Muscle of leg (tissue), 11 donors: Measurements from ENCODE around the gene PLCL1. TPM values are rescaled to one million over a fixed set of nuclear protein-coding genes. Genes with fewer than 3 reads are reported as not detected.

ENCODE experiments used
- DNase-seq: peaks from one replicate; pipeline ENCODE4 v3.0.0; 2013
- H3K27ac ChIP-seq: one replicate; pipeline ENCODE4 v1.5.1; 2013; ENCODE audit warnings: mild to moderate bottlenecking, low read length, control low read depth
- H3K27me3 ChIP-seq: one replicate; pipeline ENCODE4 v1.6.1; 2013; ENCODE audit warnings: low read length; ENCODE audit not compliant: control insufficient read depth, insufficient read depth
- H3K36me3 ChIP-seq: one replicate; pipeline ENCODE4 v1.6.1; 2013; ENCODE audit warnings: low read length; ENCODE audit not compliant: control insufficient read depth, insufficient read depth
- H3K4me1 ChIP-seq: one replicate; pipeline ENCODE4 v1.6.1; 2013; ENCODE audit warnings: low read length; ENCODE audit not compliant: control insufficient read depth, insufficient read depth
- H3K4me3 ChIP-seq: one replicate; pipeline ENCODE4 v1.5.1; 2013; ENCODE audit warnings: low read length, control low read depth
- H3K9me3 ChIP-seq: replicated peaks from 2 replicates; pipeline ENCODE4 v1.6.1; 2013; ENCODE audit warnings: low read depth, low read length; ENCODE audit not compliant: control insufficient read depth
- WGBS: methylation state at CpG from one replicate; pipeline ENCODE4 v1.1.5; 2013; ENCODE audit warnings: missing lambda C conversion rate; ENCODE audit not compliant: insufficient coverage; 5-methylcytosine and 5-hydroxymethylcytosine counted together
- polyA plus RNA-seq, 8 donors: library from polyadenylated mRNA; unstranded; fragments of 120-200 nt; gene quantifications; one replicate each; pipeline versions ENCODE4 v1.2.1 to v1.2.3, GENCODE V29; 2013; ENCODE audit warnings: inconsistent platforms in 1 of 8, low replicate concordance in 1 of 8; ENCODE audit not compliant: insufficient read length in 8 of 8, insufficient read depth in 1 of 8
- total RNA-seq: library from RNA; stranded (reverse); fragments of 120-200 nt; gene quantifications from one replicate; pipeline ENCODE4 v1.2.4, GENCODE V29; 2013

PLCL1 gene
- total and polyA plus RNA-seq, 9 donors = 9.5 to 17.7 (median 12.7) TPM

GRCh38 chr2:197805715-197806633, 1.6 kb downstream of the PLCL1 start:
- WGBS = 7% methylated on average over 3 of the region's 11 CpGs
- Histone ChIP-seq H3K36me3 (no peaks in the 10 kb centered on the region), H3K4me3 (peak overlapping the region; percentile 71), H3K27ac (peak overlapping the region; percentile 38), H3K4me1 (peaks cover 6% of the 10 kb centered on the region), H3K27me3 (peaks cover 8% of the 10 kb centered on the region), H3K9me3 (no peaks in the 10 kb centered on the region)
- DNase-seq = peak; percentile 52

- H3K36me3 ChIP-seq = no peaks in the 10 kb centered on the region
- H3K9me3 ChIP-seq = no peaks in the 10 kb centered on the region
- no peak overlapping the region for H3K27ac ChIP-seq
- peaks cover 8% of the 10 kb centered on the region for H3K27me3 ChIP-seq
- no CpG with 5 or more reads among the region's 5 CpGs for WGBS
- H3K4me1 ChIP-seq = peaks cover 2% of the 10 kb centered on the region
- no peak for DNase-seq
- H3K4me3 ChIP-seq = no peak overlapping the region
These were observed 4.7 kb downstream of the PLCL1 start for GRCh38 chr2:197809064-197809463.

DNA sequence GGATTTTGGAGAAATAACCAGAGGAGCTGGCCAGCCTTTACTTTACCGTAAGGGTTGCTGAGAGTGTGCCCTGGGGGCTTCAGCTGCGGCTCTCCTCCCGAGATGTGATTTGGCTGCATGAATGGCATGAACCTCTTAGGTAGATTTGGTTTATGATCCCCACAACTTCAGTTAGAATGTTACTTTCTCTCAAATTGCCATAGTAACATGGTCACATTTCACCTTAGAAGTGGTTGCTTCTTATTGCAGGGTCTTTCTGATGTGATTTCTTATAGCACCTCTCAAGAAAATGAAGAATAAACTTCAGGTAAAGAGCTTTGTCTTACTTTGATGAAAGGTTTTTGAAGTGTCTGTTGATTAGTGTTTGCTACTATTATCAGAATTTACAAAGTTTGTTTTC, 5.6 kb downstream of the PLCL1 start:
- Histone ChIP-seq H3K4me1 (no peaks in the 10 kb centered on the region), H3K9me3 (no peaks in the 10 kb centered on the region), H3K27ac (no peak overlapping the region), H3K4me3 (no peak overlapping the region), H3K27me3 (peaks cover 8% of the 10 kb centered on the region), H3K36me3 (no peaks in the 10 kb centered on the region)
- no CpG with 5 or more reads among the region's 3 CpGs for WGBS
- DNase-seq = no peak

- Histone ChIP-seq H3K4me1 (no peaks in the 10 kb centered on the region), H3K36me3 (no peaks in the 10 kb centered on the region), H3K27me3 (peaks cover 5% of the 10 kb centered on the region), H3K9me3 (no peaks in the 10 kb centered on the region), H3K4me3 (no peak overlapping the region), H3K27ac (no peak overlapping the region)
- no peak for DNase-seq
- WGBS = no CpG with 5 or more reads among the region's 3 CpGs
These were observed 6.1 kb downstream of the PLCL1 start for GRCh38 chr2:197810491-197810890.

DNA sequence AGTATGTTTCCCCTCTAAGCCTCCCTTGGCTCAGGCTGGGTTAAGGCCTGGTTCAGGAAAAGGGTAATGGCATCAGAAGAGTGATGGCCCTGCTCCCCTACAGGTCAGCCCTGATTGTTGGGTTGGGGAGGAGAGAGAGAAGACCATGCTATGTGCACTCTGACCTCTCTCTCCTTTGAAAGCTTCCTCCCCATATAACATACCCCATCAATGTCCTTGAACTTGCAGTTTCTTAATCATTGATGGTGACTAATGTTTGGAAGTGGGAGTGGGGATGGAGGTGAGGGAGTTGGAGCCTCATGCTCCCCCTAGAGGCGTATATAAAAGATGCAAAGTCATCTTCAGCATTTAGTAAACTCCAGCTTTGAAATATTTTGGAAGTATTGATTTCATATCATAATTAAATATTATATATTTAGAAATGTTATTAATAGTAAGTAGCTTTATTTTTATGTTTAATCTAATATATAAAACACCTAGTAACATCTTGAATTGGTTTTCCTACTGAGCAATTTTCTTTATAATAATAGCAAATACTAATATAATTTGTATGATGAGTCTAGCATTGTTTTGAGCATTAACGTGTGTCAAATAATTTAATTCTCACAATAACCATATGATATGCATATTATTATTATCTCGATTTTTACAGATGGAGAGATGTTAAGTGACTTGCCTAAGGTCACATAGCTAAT, 8.8 kb downstream of the PLCL1 start:
- DNase-seq = no peak
- no peaks in the 10 kb centered on the region for H3K9me3 ChIP-seq
- H3K4me3 ChIP-seq = no peak overlapping the region
- H3K36me3 ChIP-seq = no peaks in the 10 kb centered on the region
- no peaks in the 10 kb centered on the region for H3K4me1 ChIP-seq
- WGBS = no CpG with 5 or more reads among the region's 3 CpGs
- H3K27me3 ChIP-seq = no peaks in the 10 kb centered on the region
- H3K27ac ChIP-seq = no peak overlapping the region

GRCh38 chr2:197814526-197814925, 10.1 kb downstream of the PLCL1 start:
- Histone ChIP-seq H3K27ac (no peak overlapping the region), H3K27me3 (no peaks in the 10 kb centered on the region), H3K9me3 (no peaks in the 10 kb centered on the region), H3K4me3 (no peak overlapping the region), H3K36me3 (no peaks in the 10 kb centered on the region), H3K4me1 (no peaks in the 10 kb centered on the region)
- DNase-seq = no peak
- no CpG with 5 or more reads among the region's 2 CpGs for WGBS

DNA sequence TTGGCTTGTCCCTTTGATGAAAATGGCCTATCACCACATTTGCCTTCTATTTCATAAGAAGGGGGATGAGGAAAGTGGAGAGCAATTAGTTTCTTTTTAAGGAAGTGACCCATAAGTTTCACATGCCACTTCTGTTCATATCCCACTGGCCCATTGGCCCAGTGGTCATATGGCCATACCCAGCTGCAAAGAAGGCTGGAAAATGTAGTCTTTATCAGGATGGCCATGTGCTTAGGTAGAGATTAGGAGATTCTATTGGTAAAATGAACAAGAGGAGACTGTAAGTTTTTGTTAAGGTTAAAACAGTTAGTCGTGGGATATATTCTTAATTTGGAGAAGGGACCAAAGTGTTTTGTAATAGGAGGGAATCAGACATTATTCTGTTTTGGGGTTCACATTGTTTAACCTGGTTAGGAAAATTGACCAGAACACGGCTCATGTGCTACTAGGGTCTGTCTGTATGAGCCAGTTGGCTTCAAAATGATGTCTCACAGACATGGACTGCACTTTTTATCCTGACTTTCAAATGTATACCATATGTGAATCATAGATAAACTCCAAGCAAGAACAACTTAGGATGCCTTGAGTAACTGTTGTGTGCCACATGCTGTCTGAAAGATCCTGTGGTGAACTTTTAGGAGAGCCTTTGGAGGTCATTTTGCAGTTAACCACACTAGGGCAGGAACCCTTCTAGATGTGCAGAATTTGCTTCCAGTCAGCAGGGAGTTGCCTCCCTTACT, 17.3 kb downstream of the PLCL1 start:
- Histone ChIP-seq H3K4me3 (no peak overlapping the region), H3K9me3 (no peaks in the 10 kb centered on the region), H3K27me3 (no peaks in the 10 kb centered on the region), H3K27ac (no peak overlapping the region), H3K36me3 (no peaks in the 10 kb centered on the region), H3K4me1 (no peaks in the 10 kb centered on the region)
- peak; percentile 42 for DNase-seq
- 83% methylated on average over 1 of the region's 2 CpGs for WGBS

GRCh38 chr2:197822333-197822732, 17.9 kb downstream of the PLCL1 start:
- Histone ChIP-seq H3K4me1 (no peaks in the 10 kb centered on the region), H3K4me3 (no peak overlapping the region), H3K27ac (no peak overlapping the region), H3K27me3 (no peaks in the 10 kb centered on the region), H3K36me3 (no peaks in the 10 kb centered on the region), H3K9me3 (no peaks in the 10 kb centered on the region)
- no CpG with 5 or more reads among the region's 2 CpGs for WGBS
- DNase-seq = no peak

- Histone ChIP-seq H3K27ac (no peak overlapping the region), H3K4me3 (no peak overlapping the region), H3K36me3 (no peaks in the 10 kb centered on the region), H3K4me1 (no peaks in the 10 kb centered on the region), H3K9me3 (no peaks in the 10 kb centered on the region), H3K27me3 (no peaks in the 10 kb centered on the region)
- peak; percentile 69 for DNase-seq
- WGBS = no CpG with 5 or more reads among the region's 2 CpGs
These were observed 23.2 kb downstream of the PLCL1 start for GRCh38 chr2:197827618-197828017.
